Measurements from ENCODE around the gene DNAJC6. TPM values are rescaled to one million over a fixed set of nuclear protein-coding genes. Genes with fewer than 3 reads are reported as not detected.

The DNAJC6 gene
- total and polyA plus RNA-seq, 8 donors = 0.46 to 4.3 (median 1.9) TPM

DNA sequence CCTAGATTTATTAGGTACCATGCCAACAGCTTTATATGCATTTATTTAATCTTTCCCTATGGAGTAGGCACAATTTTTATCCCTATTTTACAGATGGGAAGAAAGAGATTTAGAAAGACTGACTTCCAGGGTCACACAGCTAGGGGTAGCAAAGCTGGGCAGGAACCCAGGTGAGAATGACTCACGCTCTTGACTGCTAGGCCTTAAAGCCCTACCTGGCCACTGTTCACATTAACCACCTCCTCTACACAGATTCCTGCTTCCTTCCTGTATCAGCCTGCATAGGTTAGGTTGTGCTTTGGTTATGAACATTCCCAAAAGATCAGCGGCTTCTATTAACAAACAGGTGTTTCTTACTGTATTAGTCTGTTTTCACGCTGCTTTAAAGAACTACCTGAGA, 53.2 kb downstream of the DNAJC6 start:
- TF ChIP-seq, protein P1, sequence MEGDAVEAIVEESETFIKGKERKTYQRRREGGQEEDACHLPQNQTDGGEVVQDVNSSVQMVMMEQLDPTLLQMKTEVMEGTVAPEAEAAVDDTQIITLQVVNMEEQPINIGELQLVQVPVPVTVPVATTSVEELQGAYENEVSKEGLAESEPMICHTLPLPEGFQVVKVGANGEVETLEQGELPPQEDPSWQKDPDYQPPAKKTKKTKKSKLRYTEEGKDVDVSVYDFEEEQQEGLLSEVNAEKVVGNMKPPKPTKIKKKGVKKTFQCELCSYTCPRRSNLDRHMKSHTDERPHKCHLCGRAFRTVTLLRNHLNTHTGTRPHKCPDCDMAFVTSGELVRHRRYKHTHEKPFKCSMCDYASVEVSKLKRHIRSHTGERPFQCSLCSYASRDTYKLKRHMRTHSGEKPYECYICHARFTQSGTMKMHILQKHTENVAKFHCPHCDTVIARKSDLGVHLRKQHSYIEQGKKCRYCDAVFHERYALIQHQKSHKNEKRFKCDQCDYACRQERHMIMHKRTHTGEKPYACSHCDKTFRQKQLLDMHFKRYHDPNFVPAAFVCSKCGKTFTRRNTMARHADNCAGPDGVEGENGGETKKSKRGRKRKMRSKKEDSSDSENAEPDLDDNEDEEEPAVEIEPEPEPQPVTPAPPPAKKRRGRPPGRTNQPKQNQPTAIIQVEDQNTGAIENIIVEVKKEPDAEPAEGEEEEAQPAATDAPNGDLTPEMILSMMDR (IDR thresholded peaks at IDR 0.05) = no peak
- peak in 1 of 4 donors; percentile 28 for ATAC-seq

DNA sequence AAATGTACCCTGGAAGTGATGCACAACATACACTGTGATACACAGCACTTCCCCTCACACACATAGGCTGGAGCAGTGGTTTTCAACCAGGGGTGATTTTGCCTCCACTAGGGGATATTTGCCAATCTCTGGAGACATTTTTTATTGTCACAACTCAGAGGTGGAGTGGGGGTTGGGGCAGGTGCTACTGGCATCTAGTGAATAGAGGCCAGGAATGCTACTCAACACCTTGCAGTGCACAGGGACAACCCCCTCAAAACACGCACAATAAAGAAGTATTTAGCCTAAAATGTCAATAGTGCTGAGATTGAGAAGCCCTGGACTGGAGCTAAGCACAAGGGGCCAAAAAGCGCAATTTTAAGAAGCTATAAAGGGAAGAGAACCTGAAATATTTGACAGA, 54.1 kb downstream of the DNAJC6 start:
- 93 to 95% methylated on average over 2 of the region's 2 CpGs for WGBS, 2 donors
- H3K27me3 ChIP-seq = no peaks in the 10 kb centered on the region
- H3K4me3 ChIP-seq = no peak overlapping the region
- intact Hi-C loops (cut with DNase I) = no loop called here
- no peak for ATAC-seq
- FAIRE-seq = no peak
- H3K4me1 ChIP-seq = no peaks in the 10 kb centered on the region
- H3K36me3 ChIP-seq = no peaks in the 10 kb centered on the region
- no peaks in the 10 kb centered on the region for H3K9me3 ChIP-seq
- no peak for DNase-seq
- TF ChIP-seq, protein P1 (IDR thresholded peaks at IDR 0.05) = no peak
- no peak overlapping the region for H3K27ac ChIP-seq

More for the DNA sequence above, 53.2 kb downstream of the DNAJC6 start:
- intact Hi-C loops (cut with DNase I) = no loop called here
- peak in 1 of 6 donors; percentile 12 for DNase-seq
- no peak for FAIRE-seq
- no peaks in the 10 kb centered on the region for H3K9me3 ChIP-seq
- H3K4me1 ChIP-seq = no peaks in the 10 kb centered on the region
- no peak overlapping the region for H3K27ac ChIP-seq
- H3K27me3 ChIP-seq = no peaks in the 10 kb centered on the region
- H3K4me3 ChIP-seq = no peak overlapping the region
- 95 to 100% methylated on average over 3 of the region's 3 CpGs for WGBS, 2 donors
- H3K36me3 ChIP-seq = no peaks in the 10 kb centered on the region

DNA sequence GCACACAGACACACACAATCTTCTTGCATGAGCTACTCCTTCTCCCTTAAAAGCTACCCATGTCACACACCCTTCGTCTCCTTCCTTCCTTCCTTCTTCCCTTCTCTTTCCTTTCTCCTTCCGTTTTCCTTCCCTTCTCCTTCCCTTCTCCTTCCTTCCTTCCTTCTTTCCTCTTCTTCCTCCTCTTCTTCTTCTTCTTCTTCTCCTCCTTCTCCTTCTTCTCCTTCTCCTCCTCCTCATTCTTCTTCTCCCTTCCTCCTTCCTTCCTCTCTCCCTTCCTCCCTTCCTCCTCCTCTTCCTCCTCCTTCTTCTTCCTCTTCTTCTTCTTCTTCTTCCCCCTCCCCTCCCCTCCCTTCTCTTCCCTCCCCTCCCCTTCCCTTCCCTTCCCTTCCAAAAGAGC, 59.1 kb downstream of the DNAJC6 start:
- intact Hi-C loops (cut with DNase I) = no loop called here
- 87 to 94% methylated on average over 2 of the region's 2 CpGs for WGBS, 2 donors
- no peak for ATAC-seq

DNA sequence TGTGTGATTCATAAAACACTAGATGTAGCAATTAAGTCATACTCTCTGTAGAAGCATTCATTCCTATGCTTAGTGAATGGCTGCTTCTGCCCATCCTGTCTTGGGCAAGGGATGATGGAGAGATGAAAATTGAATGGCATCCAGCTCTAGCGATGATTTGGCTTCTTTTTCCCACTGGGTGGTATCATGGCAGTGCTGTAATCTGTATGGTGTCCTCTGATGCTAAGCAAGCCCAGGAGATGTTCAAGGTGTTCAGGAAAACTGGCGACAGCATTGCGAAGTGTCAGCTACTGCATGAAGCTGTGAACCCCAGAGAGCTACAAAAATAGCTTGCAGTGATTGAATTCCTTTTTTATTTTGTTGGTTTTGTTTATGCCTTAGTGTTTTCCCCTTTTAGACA, 62.2 kb downstream of the DNAJC6 start:
- H3K4me1 ChIP-seq = no peaks in the 10 kb centered on the region
- H3K27ac ChIP-seq = no peak overlapping the region
- no peak for DNase-seq
- no peaks in the 10 kb centered on the region for H3K9me3 ChIP-seq
- 91 to 97% methylated on average over 3 of the region's 3 CpGs for WGBS, 2 donors
- no peak for ATAC-seq
- no peak overlapping the region for H3K4me3 ChIP-seq
- H3K36me3 ChIP-seq = no peaks in the 10 kb centered on the region
- TF ChIP-seq, protein P1 (IDR thresholded peaks at IDR 0.05) = no peak
- no peak for FAIRE-seq
- intact Hi-C loops (cut with DNase I) = no loop called here
- H3K27me3 ChIP-seq = no peaks in the 10 kb centered on the region

More for the DNA sequence above, 59.1 kb downstream of the DNAJC6 start:
- Histone ChIP-seq H3K9me3 (no peaks in the 10 kb centered on the region), H3K27ac (no peak overlapping the region), H3K27me3 (no peaks in the 10 kb centered on the region), H3K36me3 (no peaks in the 10 kb centered on the region), H3K4me1 (no peaks in the 10 kb centered on the region), H3K4me3 (no peak overlapping the region)
- TF ChIP-seq, protein P1 (IDR thresholded peaks at IDR 0.05) = no peak
- FAIRE-seq (no peak), DNase-seq (no peak)

DNA sequence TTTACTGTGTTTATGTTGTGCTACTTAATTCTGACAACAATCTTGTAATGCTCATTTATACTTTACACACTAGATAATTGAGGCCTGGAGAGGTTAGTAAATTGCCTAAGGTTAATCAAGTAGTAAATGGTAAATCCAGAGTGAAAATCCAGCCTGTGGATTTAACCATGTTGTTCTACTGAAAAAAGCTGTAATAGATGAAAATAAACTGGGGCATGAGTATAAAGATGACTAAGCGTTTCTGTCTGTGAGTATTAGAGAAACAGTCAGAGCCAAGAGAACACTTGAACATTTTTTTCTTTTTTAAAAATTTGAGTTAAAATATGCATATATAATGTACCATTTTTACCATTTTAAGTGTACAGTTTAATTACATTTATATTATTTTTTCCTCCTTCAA, 63.2 kb downstream of the DNAJC6 start:
- Histone ChIP-seq H3K9me3 (no peaks in the 10 kb centered on the region), H3K27ac (no peak overlapping the region), H3K4me3 (no peak overlapping the region), H3K36me3 (no peaks in the 10 kb centered on the region), H3K27me3 (no peaks in the 10 kb centered on the region), H3K4me1 (no peaks in the 10 kb centered on the region)
- ATAC-seq (no peak), DNase-seq (no peak), FAIRE-seq (no peak)
- 87 to 88% methylated on average over 1 of the region's 1 CpG for WGBS, 2 donors
- intact Hi-C loops (cut with DNase I) = no loop called here
- TF ChIP-seq, protein P1 (IDR thresholded peaks at IDR 0.05) = no peak

All from pancreas (tissue), 10 donors.